Measurements from ENCODE around the gene EIF1AD. TPM values are rescaled to one million over a fixed set of nuclear protein-coding genes. Genes with fewer than 3 reads are reported as not detected.

Gene EIF1AD
- total and polyA plus RNA-seq, 2 of the 8 experiments (the other 6 are each of a cell fraction or from before 2014, with no cell fraction given) = 32.6 to 39.9 TPM

DNA sequence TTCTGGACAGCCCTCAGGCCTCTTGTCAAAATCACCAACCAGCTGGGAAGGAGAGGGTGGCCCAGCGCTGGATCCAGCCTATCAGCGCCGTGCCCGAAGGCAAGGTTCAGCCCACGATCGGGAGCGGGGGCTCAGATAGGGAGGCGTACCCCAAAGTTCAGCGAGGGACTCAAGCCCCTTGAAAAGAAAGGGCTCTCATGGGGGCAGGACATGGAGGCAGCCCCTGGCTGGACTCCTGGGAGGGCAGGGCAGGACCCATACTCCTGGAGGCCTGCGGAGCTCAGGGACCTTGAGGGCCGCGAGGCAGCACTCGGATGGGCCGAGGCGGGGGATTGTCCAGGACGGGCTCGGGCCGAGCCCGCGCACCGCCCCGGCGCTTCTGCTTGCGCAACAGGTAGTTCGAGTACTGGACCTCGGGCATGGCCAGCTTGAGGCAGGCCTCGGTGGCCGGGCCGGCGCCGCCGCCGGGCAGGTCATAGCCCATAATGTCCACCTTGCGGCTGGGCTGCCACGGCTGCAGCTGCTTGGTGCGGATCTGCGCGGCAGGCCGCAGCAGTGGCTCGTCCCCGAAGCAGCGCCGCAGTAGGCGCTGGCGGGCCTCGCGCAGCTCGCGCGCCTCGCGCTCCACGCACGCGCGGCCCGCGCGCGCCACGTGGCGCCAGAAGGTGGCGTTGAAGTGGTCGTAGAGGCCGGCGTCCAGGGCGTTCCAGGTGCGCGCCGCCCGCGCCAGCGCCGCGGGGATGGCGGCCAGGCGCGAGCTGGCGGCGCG is 40.5 kb upstream of the EIF1AD start:
- Histone ChIP-seq H3K23me2 (ENCODE audit: low read depth, low read length) (no peaks in the 10 kb centered on the region), H2BK12ac (ENCODE audit: low read depth, low read length) (no peak overlapping the region), H4K8ac (ENCODE audit: extremely low read depth, insufficient read depth, low read length) (no peak overlapping the region), H3K4ac (replicated peaks; ENCODE audit: insufficient read length, low read depth, low read length) (no peak overlapping the region), H2AK5ac (ENCODE audit: low read depth, low read length) (no peak overlapping the region), H3K9ac (replicated peaks in 1 of 4; ENCODE audit: extremely low read depth in 1 of 4, low read depth in 3 of 4, low read length in 3 of 4) (no peak overlapping the region), H3K23ac (ENCODE audit: insufficient read length) (no peak overlapping the region), H2AFZ (ENCODE audit: low read length) (no peak overlapping the region), H4K91ac (replicated peaks; ENCODE audit: insufficient read length, low read length) (no peak overlapping the region), H4K20me1 (replicated peaks in 1 of 2; ENCODE audit: control insufficient read depth in 1 of 2, insufficient read depth in 2 of 2, low read length in 2 of 2) (peaks cover 0 to 2% of the 10 kb centered on the region in 2 experiments), H3K79me2 (ENCODE audit: control insufficient read depth in 1 of 2, insufficient read depth in 2 of 2, low read length in 2 of 2) (peaks cover 0 to 7% of the 10 kb centered on the region in 2 experiments; a peak in 1 of 4 replicates), H3K56ac (replicated peaks; ENCODE audit: insufficient read length, low read depth, low read length) (no peak overlapping the region), H3K27me3 (replicated peaks in 1 of 4; ENCODE audit: control insufficient read depth in 3 of 4, extremely low read depth in 1 of 4, insufficient read depth in 3 of 4, low read length in 3 of 4) (no peaks in the 10 kb centered on the region), H3K14ac (ENCODE audit: insufficient read length) (no peak overlapping the region), H3K27ac (ENCODE audit: low read depth, low read length) (no peak overlapping the region), H3K36me3 (ENCODE audit: control insufficient read depth in 2 of 4, insufficient read depth in 4 of 4, low read length in 3 of 4) (peaks cover 0 to 17% (median 8%) of the 10 kb centered on the region in 4 experiments; a peak in 5 of 8 replicates), H3K4me2 (ENCODE audit: insufficient read depth in 1 of 2, low read depth in 2 of 2, low read length in 2 of 2) (no peak overlapping the region), H2BK20ac (ENCODE audit: low read length) (no peak overlapping the region), H3K9me3 (ENCODE audit: insufficient read depth in 2 of 2, low read depth in 1 of 2, low read length in 1 of 2) (peaks cover under 1 to 10% of the 10 kb centered on the region in 2 experiments; a peak in 3 of 4 replicates), H2BK5ac (ENCODE audit: low read depth, low read length) (no peak overlapping the region), H3K4me1 (replicated peaks in 1 of 4; ENCODE audit: control insufficient read depth in 3 of 4, insufficient read depth in 4 of 4, low read length in 3 of 4) (peaks cover 0 to 11% (median 5%) of the 10 kb centered on the region in 4 experiments; a peak in 5 of 7 replicates), H3K18ac (ENCODE audit: extremely low read depth, low read length) (no peak overlapping the region), H2BK15ac (ENCODE audit: low read length) (no peak overlapping the region), H4K5ac (ENCODE audit: insufficient read length, low read depth, low read length) (no peak overlapping the region), H3K79me1 (ENCODE audit: low read depth, low read length) (peaks cover 3% of the 10 kb centered on the region), H2BK120ac (replicated peaks; ENCODE audit: low read depth, low read length) (no peak overlapping the region), H3K4me3 (ENCODE audit: extremely low read depth in 1 of 4, insufficient read depth in 2 of 4, low read depth in 3 of 4, low read length in 4 of 4) (no peak overlapping the region)
- DNase-seq (ENCODE audit: low read depth in 1 of 2, low spot score in 2 of 2) (no peak), FAIRE-seq (no peak)
- 98% methylated on average over 58 of the region's 81 CpGs; no CpG with 5 or more reads in 1 of the 2 experiments for WGBS, 2 experiments (ENCODE audit: extremely low coverage in 1 of 2, insufficient coverage in 1 of 2, insufficient read length in 1 of 2, insufficient replicate concordance in 2 of 2, low coverage in 1 of 2, low lambda C conversion rate in 2 of 2, missing lambda C conversion rate in 1 of 2)
- CTCF ChIA-PET (ENCODE audit: partially characterized antibody) = interaction anchor here (0.8 to 4.5 kb wide), 6 partner anchors 19 to 158 kb away, joined by 3 to 39 read pairs (median 4); partner anchors contain the start of gene PACS1
- POLR2A ChIA-PET (ENCODE audit: partially characterized antibody) = interaction anchor here (0.6 to 2.3 kb wide), 4 partner anchors 10 to 48 kb away, joined by 3 to 9 read pairs (median 3); partner anchors contain the start of gene SF3B2
- TF ChIP-seq HDAC2 (IDR thresholded peaks at IDR 0.05; ENCODE audit: borderline replicate concordance in 1 of 2, low read depth in 2 of 2, low read length in 2 of 2) (no peak), POLR2A (IDR thresholded peaks at IDR 0.05; ENCODE audit: control extremely low read depth in 1 of 2, low read depth in 2 of 2, low read length in 2 of 2) (no peak), CTBP2 (IDR thresholded peaks at IDR 0.05; ENCODE audit: borderline replicate concordance, insufficient read depth, insufficient read length, low read length) (no peak), CREB1 (IDR thresholded peaks at IDR 0.05) (no peak), TBP (IDR thresholded peaks at IDR 0.05; ENCODE audit: low read depth, low read length) (no peak), CBX8 (IDR thresholded peaks at IDR 0.05; ENCODE audit: borderline replicate concordance, low read depth, low read length) (no peak)
- TF ChIP-seq, protein P1, sequence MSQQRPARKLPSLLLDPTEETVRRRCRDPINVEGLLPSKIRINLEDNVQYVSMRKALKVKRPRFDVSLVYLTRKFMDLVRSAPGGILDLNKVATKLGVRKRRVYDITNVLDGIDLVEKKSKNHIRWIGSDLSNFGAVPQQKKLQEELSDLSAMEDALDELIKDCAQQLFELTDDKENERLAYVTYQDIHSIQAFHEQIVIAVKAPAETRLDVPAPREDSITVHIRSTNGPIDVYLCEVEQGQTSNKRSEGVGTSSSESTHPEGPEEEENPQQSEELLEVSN (IDR thresholded peaks at IDR 0.05) = no peak

Measured in H1 (cell line).